Esophagus muscularis mucosa (tissue), 4 donors: ENCODE results near the gene GNG2. TPM values are rescaled to one million over a fixed set of nuclear protein-coding genes. Genes with fewer than 3 reads are reported as not detected.

Experiments
- DNase-seq: peaks from one replicate; pipeline ENCODE4 v3.0.0-alpha.2; 2017; ENCODE audit errors: extremely low spot score
- H3K27ac ChIP-seq, 4 donors: fragments of 200-600 bp; sonication (generic); replicated peaks in 1 of 4; 1 replicate in 3 of 4; 2 replicates in 1 of 4; pipeline ENCODE4 v1.5.1; 2016 to 2019; ENCODE audit warnings: mild to moderate bottlenecking in 1 of 4
- H3K27me3 ChIP-seq, 4 donors: fragments of 200-600 bp; sonication (generic); one replicate each; pipeline versions ENCODE4 v1.5.1 to v1.6.0; 2016 to 2019
- H3K36me3 ChIP-seq, 4 donors: fragments of 200-600 bp; sonication (generic); one replicate each; pipeline ENCODE4 v1.5.1; 2016 to 2019
- H3K4me1 ChIP-seq, 4 donors: fragments of 200-600 bp; sonication (generic); one replicate each; pipeline ENCODE4 v1.5.1; 2016 to 2019
- H3K4me3 ChIP-seq, 4 donors: fragments of 200-600 bp; sonication (generic); 1 replicate in 2 of 4; 2 replicates in 2 of 4; pipeline ENCODE4 v1.5.1; 2016 to 2019; ENCODE audit warnings: mild to moderate bottlenecking in 4 of 4, moderate library complexity in 1 of 4
- H3K9me3 ChIP-seq, 4 donors: fragments of 200-600 bp; sonication (generic); 1 replicate in 3 of 4; 2 replicates in 1 of 4; pipeline ENCODE4 v1.5.1; 2016 to 2019
- CTCF ChIP-seq, 3 experiments: fragments of 200-600 bp in 2 of 3; fragments of 450-650 bp in 1 of 3; sonication (generic) in 2 of 3; IDR thresholded peaks; one replicate each; pipeline ENCODE4 v1.5.1; 2017 to 2019; ENCODE audit warnings: antibody characterized with exemption in 3 of 3, mild to moderate bottlenecking in 2 of 3, moderate library complexity in 1 of 3
- EP300 ChIP-seq: sonication (generic); formaldehyde crosslinking; IDR thresholded peaks from one replicate; pipeline ENCODE4 v1.6.1; 2017; ENCODE audit warnings: antibody characterized with exemption
- POLR2A ChIP-seq: fragments of 450-650 bp; IDR thresholded peaks from one replicate; pipeline ENCODE4 v1.6.1; 2017; ENCODE audit warnings: antibody characterized with exemption, moderate library complexity, mild to moderate bottlenecking, low read depth
- POLR2AphosphoS5 ChIP-seq, 2 donors: sonication (generic); formaldehyde crosslinking; IDR thresholded peaks; one replicate each; pipeline ENCODE4 v1.6.1; 2017; ENCODE audit warnings: antibody characterized with exemption in 2 of 2
- WGBS: methylation state at CpG from one replicate; pipeline ENCODE4 v1.1.5; 2018; 5-methylcytosine and 5-hydroxymethylcytosine counted together
- intact Hi-C: fragments of 100-400 bp; cut with DNase I; formaldehyde crosslinking; loops from one replicate; pipeline ENCODE4 v1.15.1; 2023
- total RNA-seq, 4 donors: library from RNA; depleted of rRNA; stranded (reverse); fragments of >200 nt; gene quantifications; one replicate each; pipeline versions ENCODE4 v1.1.0 to v1.2.1, GENCODE V29; 2016

The GNG2 gene
- total RNA-seq, 4 donors from 2014 or later, result 15.7 to 19.9 (median 17.7) TPM

GRCh38 chr14:51872396-51872795 is 12.0 kb downstream of the GNG2 start:
- Histone ChIP-seq H3K27ac (no peak overlapping the region), H3K36me3 (no peaks in the 10 kb centered on the region), H3K4me3 (no peak overlapping the region), H3K27me3 (no peaks in the 10 kb centered on the region), H3K4me1 (peaks cover 0 to 16% (median 9%) of the 10 kb centered on the region in 4 donors), H3K9me3 (no peaks in the 10 kb centered on the region)
- intact Hi-C loops, result no loop called here
- no peak for DNase-seq
- WGBS, result 65% methylated on average over 3 of the region's 3 CpGs
- no peak for TF ChIP-seq POLR2A
- TF ChIP-seq EP300, result no peak
- no peak for TF ChIP-seq CTCF (IDR thresholded peaks at IDR 0.05)
- TF ChIP-seq POLR2AphosphoS5 (IDR thresholded peaks at IDR 0.05), result no peak

- TF ChIP-seq POLR2A (no peak), EP300 (no peak), CTCF (IDR thresholded peaks at IDR 0.05) (no peak), POLR2AphosphoS5 (IDR thresholded peaks at IDR 0.05) (no peak)
- Histone ChIP-seq H3K27me3 (no peaks in the 10 kb centered on the region), H3K27ac (no peak overlapping the region), H3K9me3 (no peaks in the 10 kb centered on the region), H3K36me3 (no peaks in the 10 kb centered on the region), H3K4me3 (no peak overlapping the region), H3K4me1 (peaks cover 0 to 16% (median 9%) of the 10 kb centered on the region in 4 donors)
- no peak for DNase-seq
- intact Hi-C loops, result no loop called here
- 37% methylated on average over 2 of the region's 2 CpGs for WGBS
These were observed 12.9 kb downstream of the GNG2 start for GRCh38 chr14:51873221-51873893.

- Histone ChIP-seq H3K4me3 (no peak overlapping the region), H3K9me3 (no peaks in the 10 kb centered on the region), H3K36me3 (no peaks in the 10 kb centered on the region), H3K27me3 (no peaks in the 10 kb centered on the region), H3K4me1 (peaks cover 0 to 9% (median 4%) of the 10 kb centered on the region in 4 donors), H3K27ac (no peak overlapping the region)
- TF ChIP-seq POLR2A (no peak), CTCF (IDR thresholded peaks at IDR 0.05) (no peak), EP300 (no peak), POLR2AphosphoS5 (IDR thresholded peaks at IDR 0.05) (no peak)
- WGBS, result 91% methylated on average over 1 of the region's 1 CpG
- intact Hi-C loops, result no loop called here
- no peak for DNase-seq
These were observed 17.4 kb downstream of the GNG2 start for GRCh38 chr14:51877810-51878209.

GRCh38 chr14:51879170-51879569 is 18.8 kb downstream of the GNG2 start:
- Histone ChIP-seq H3K27me3 (no peaks in the 10 kb centered on the region), H3K27ac (no peak overlapping the region), H3K9me3 (no peaks in the 10 kb centered on the region), H3K36me3 (no peaks in the 10 kb centered on the region), H3K4me1 (peaks cover 0 to 12% (median 3%) of the 10 kb centered on the region in 4 donors), H3K4me3 (no peak overlapping the region)
- intact Hi-C loops, result no loop called here
- DNase-seq, result no peak
- WGBS, result 67% methylated on average over 1 of the region's 1 CpG
- no peak for TF ChIP-seq CTCF (IDR thresholded peaks at IDR 0.05)
- TF ChIP-seq POLR2A, result no peak
- TF ChIP-seq EP300, result no peak
- no peak for TF ChIP-seq POLR2AphosphoS5 (IDR thresholded peaks at IDR 0.05)
